Esophagus squamous epithelium (tissue), 5 donors: ENCODE data around the gene STOX1. TPM values are rescaled to one million over a fixed set of nuclear protein-coding genes. Genes with fewer than 3 reads are reported as not detected.
"Not testable (repeated sequence)": the region's sequence is repeated elsewhere in the genome, so short reads cannot be mapped to it uniquely, and the experiment has no call there.

ENCODE experiments used
- DNase-seq: peaks from one replicate; lab custom pipeline; 2025; lab: John Stamatoyannopoulos, UW
- H3K27ac ChIP-seq, 4 donors: fragments of 200-600 bp; sonication (generic); one replicate each; pipeline ENCODE4 v1.5.1; 2016 to 2019; ENCODE audit warnings: mild to moderate bottlenecking in 1 of 4
- H3K27me3 ChIP-seq, 4 donors: fragments of 200-600 bp; sonication (generic); 1 replicate in 3 of 4; 2 replicates in 1 of 4; pipeline versions ENCODE4 v1.5.1 to v1.6.0; 2017 to 2021; ENCODE audit warnings: antibody characterized with exemption in 1 of 4
- H3K36me3 ChIP-seq, 3 donors: fragments of 200-600 bp; sonication (generic); one replicate each; pipeline ENCODE4 v1.5.1; 2016 to 2019
- H3K4me1 ChIP-seq, 3 donors: fragments of 200-600 bp; sonication (generic); one replicate each; pipeline ENCODE4 v1.5.1; 2017 to 2019
- H3K4me3 ChIP-seq, 4 donors: fragments of 200-600 bp; sonication (generic); 1 replicate in 3 of 4; 2 replicates in 1 of 4; pipeline ENCODE4 v1.5.1; 2016 to 2019; ENCODE audit warnings: mild to moderate bottlenecking in 2 of 4, moderate library complexity in 1 of 4
- H3K9me3 ChIP-seq, 3 donors: fragments of 200-600 bp; sonication (generic); one replicate each; pipeline ENCODE4 v1.5.1; 2016 to 2019
- POLR2A ChIP-seq, 4 donors: fragments of 450-650 bp; IDR thresholded peaks; one replicate each; pipeline ENCODE4 v1.6.1; 2017; ENCODE audit warnings: antibody characterized with exemption in 4 of 4, mild to moderate bottlenecking in 4 of 4, moderate library complexity in 3 of 4
- WGBS, 2 donors: methylation state at CpG; one replicate each; pipeline ENCODE4 v1.1.5; 2018; 5-methylcytosine and 5-hydroxymethylcytosine counted together
- intact Hi-C: fragments of 100-400 bp; cut with DNase I; formaldehyde crosslinking; loops from one replicate; pipeline ENCODE4 v1.15.0; 2022
- total RNA-seq, 4 donors: library from RNA; depleted of rRNA; stranded (reverse); fragments of >200 nt; gene quantifications; one replicate each; pipeline ENCODE4 v1.1.0, GENCODE V29; 2016
- TF ChIP-seq, protein P1 (sequence below), 6 experiments: fragments of 450-650 bp in 4 of 6; fragments of 200-600 bp in 2 of 6; sonication (generic) in 2 of 6; IDR thresholded peaks; one replicate each; pipeline ENCODE4 v1.5.1; 2016 to 2019; ENCODE audit warnings: antibody characterized with exemption in 6 of 6, mild to moderate bottlenecking in 4 of 6, moderate library complexity in 4 of 6
- donor health status: DM: yes; HTN: yes; CAD: no.

The STOX1 gene
- total RNA-seq, 4 donors from 2014 or later: 0.19 to 2.1 (median 1.5) TPM

DNA sequence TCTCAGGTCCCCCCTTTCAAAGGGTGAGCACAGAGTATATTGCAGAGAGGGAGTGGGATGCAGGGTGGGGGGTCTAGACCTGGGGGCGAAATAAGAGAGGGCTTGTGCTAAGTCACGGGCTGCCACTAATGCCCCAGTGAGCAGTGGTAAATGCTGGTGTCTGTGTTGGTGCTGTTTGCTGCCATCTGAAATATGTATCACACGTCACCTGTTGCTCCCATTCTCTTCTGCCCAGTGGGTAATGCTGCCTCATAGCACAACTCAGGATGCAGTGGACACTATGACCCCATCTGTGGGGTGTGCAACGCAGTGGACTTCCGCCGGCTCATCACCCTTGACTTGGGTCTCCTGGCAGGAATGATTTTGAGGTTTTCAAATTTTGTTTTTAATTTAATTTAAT lies 2.6 kb downstream of the STOX1 start:
- Histone ChIP-seq H3K9me3 (no peaks in the 10 kb centered on the region), H3K27me3 (peaks cover 0 to 21% (median 0%) of the 10 kb centered on the region in 4 donors), H3K4me3 (no peak overlapping the region), H3K4me1 (peaks cover 0 to 16% (median 5%) of the 10 kb centered on the region in 3 donors), H3K36me3 (no peaks in the 10 kb centered on the region), H3K27ac (no peak overlapping the region)
- intact Hi-C loops: no loop called here
- no peak for DNase-seq
- WGBS, 2 donors: 89 to 90% methylated on average over 5 of the region's 6 CpGs
- no peak for TF ChIP-seq POLR2A (IDR thresholded peaks at IDR 0.05)
- TF ChIP-seq, protein P1, sequence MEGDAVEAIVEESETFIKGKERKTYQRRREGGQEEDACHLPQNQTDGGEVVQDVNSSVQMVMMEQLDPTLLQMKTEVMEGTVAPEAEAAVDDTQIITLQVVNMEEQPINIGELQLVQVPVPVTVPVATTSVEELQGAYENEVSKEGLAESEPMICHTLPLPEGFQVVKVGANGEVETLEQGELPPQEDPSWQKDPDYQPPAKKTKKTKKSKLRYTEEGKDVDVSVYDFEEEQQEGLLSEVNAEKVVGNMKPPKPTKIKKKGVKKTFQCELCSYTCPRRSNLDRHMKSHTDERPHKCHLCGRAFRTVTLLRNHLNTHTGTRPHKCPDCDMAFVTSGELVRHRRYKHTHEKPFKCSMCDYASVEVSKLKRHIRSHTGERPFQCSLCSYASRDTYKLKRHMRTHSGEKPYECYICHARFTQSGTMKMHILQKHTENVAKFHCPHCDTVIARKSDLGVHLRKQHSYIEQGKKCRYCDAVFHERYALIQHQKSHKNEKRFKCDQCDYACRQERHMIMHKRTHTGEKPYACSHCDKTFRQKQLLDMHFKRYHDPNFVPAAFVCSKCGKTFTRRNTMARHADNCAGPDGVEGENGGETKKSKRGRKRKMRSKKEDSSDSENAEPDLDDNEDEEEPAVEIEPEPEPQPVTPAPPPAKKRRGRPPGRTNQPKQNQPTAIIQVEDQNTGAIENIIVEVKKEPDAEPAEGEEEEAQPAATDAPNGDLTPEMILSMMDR (IDR thresholded peaks at IDR 0.05): no peak

GRCh38 chr10:68831961-68832455 lies 4.7 kb downstream of the STOX1 start:
- no peak for DNase-seq
- no peaks in the 10 kb centered on the region for H3K9me3 ChIP-seq
- intact Hi-C loops: no loop called here
- H3K4me1 ChIP-seq: peaks cover 0 to 10% (median 2%) of the 10 kb centered on the region in 3 donors
- H3K4me3 ChIP-seq: no peak overlapping the region
- H3K36me3 ChIP-seq: no peaks in the 10 kb centered on the region
- TF ChIP-seq, protein P1 (IDR thresholded peaks at IDR 0.05): no peak
- no peak for TF ChIP-seq POLR2A (IDR thresholded peaks at IDR 0.05)
- no peak overlapping the region for H3K27ac ChIP-seq
- WGBS, 2 donors: 64% methylated on average over 5 of the region's 5 CpGs
- H3K27me3 ChIP-seq: peaks cover 0 to 12% (median 0%) of the 10 kb centered on the region in 4 donors

DNA sequence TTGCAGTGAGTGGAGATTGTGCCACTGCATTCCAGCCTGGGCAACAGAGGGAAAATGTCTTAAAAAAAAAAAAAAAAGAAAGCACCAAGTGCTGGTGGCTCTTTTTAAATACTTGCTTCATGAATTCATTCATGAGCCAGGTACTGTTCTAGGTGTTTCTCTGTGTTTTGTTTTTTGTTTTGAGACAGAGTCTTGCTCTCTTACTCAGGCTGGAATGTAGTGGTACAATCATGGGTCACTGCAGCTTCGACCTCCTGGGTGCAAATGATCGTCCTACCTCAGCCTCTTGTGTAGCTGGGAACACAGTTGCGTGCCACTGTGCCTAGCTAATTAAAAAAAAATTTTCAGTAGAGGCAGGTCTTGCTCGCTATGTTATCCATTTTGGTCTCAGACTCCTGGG lies 5.3 kb downstream of the STOX1 start:
- Histone ChIP-seq H3K27me3 (peaks cover 0 to 12% (median 0%) of the 10 kb centered on the region in 4 donors), H3K27ac (no peak overlapping the region), H3K36me3 (no peaks in the 10 kb centered on the region), H3K9me3 (no peaks in the 10 kb centered on the region), H3K4me3 (no peak overlapping the region), H3K4me1 (peaks cover 0 to 7% (median 0%) of the 10 kb centered on the region in 3 donors)
- intact Hi-C loops: no loop called here
- 83 to 100% methylated on average over 4 of the region's 4 CpGs for WGBS, 2 donors
- TF ChIP-seq, protein P1 (IDR thresholded peaks at IDR 0.05): no peak
- TF ChIP-seq POLR2A (IDR thresholded peaks at IDR 0.05): no peak
- DNase-seq: no peak

GRCh38 chr10:68837626-68838322 lies 10.4 kb downstream of the STOX1 start:
- no peak overlapping the region for H3K4me3 ChIP-seq
- H3K36me3 ChIP-seq: no peaks in the 10 kb centered on the region
- no peaks in the 10 kb centered on the region for H3K4me1 ChIP-seq
- intact Hi-C loops: no loop called here
- H3K9me3 ChIP-seq: no peaks in the 10 kb centered on the region
- TF ChIP-seq, protein P1 (IDR thresholded peaks at IDR 0.05): no peak
- no peak for TF ChIP-seq POLR2A (IDR thresholded peaks at IDR 0.05)
- no peak for DNase-seq
- 87 to 88% methylated on average over 8 of the region's 8 CpGs for WGBS, 2 donors
- no peak overlapping the region for H3K27ac ChIP-seq
- no peaks in the 10 kb centered on the region for H3K27me3 ChIP-seq

GRCh38 chr10:68840650-68841049 lies 13.3 kb downstream of the STOX1 start:
- H3K4me1 ChIP-seq, H3K27ac ChIP-seq, intact Hi-C loops, H3K9me3 ChIP-seq, DNase-seq, H3K4me3 ChIP-seq, H3K27me3 ChIP-seq, H3K36me3 ChIP-seq: not testable (repeated sequence)
- WGBS, 2 donors: 91 to 92% methylated on average over 9 of the region's 9 CpGs
